GM19193 (cell line): ENCODE results near the gene PHB1.
A peak's percentile ranks its signal among the peaks of the same experiment; 100 is the strongest.

Experiments used
- POLR2A ChIP-seq: IDR thresholded peaks from 4 replicates; pipeline ENCODE4 v1.6.1; 2011; ENCODE audit not compliant: insufficient read depth, insufficient read length; ENCODE audit errors: extremely low read depth

PHB1 gene

GRCh38 chr17:49393491-49394255 lies 21.0 kb downstream of the PHB1 start:
- TF ChIP-seq POLR2A = no peak

DNA sequence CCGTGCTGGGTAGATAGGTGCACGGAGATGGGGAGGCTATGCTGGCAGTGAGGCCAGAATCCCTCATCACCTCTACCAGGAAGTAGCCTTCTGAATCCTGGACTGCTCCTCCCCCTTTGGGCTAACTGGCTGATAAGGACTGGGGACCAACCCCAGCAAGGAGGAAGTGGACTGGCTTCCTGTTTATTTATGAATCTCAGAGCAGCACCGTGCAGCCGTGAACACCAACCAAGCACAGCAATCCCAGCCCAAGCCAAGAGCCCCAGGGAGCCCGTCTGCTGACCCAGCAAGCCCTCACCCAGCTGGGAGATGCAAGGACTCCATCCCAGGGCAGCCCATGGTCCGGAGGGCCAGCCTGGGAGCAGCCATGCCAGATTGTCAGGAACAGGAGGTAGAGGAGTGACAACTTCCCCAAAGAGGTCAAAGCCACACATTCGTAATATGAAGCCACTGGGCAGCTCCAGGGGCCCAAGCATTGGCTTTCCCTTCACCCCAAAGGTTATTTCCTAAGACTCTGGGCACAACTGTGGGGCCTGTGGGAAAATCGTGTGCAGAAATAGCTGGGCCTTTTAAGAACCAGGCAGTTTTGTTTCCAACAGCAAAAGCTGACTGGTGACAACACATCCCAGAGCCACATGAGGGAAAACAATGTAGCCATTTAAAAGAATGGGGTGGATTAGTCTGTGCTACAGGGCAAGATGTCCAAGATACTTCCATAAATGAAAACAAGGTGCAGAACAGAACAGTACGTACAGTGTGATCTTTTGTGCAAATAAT lies 23.9 kb downstream of the PHB1 start:
- TF ChIP-seq POLR2A = peak; percentile 53

DNA sequence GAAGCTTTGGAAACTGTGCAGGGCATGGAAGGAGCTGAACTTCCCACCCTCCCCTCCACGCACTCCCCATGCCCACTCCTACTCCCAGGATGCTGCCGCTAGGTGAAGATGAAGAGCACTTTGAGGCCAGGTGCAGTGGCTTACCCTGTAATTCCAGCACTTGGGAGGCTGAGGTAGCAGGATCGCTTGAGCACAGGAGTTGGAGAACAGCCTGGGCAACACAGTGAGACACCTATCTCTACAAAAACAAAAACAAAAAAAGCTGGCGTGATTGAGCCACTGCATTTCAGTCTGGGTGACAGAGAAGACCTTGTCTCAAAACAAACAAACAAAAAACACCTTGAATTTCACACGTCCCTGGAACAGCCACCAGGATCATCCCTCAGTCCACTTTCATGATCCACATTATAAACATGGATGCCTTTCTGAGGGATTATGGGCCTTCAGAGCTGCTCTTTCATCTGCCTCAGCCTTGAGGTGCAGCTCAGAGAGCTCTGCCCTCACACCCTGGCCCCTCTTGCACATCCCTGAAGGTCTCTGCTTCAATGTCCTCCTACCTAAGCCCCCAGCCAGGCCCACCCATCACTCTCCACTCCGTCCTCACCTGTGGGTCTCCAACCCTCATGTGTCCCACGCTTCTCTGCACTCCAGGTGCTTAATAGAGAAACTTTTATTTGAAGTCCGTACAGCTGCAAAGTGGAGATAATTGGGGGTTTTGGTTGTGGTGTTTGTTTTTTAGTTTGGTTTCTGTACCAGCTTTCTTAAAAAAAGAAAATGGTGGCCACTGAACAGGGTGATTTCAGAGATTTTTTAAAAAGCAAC lies 25.8 kb downstream of the PHB1 start:
- no peak for TF ChIP-seq POLR2A

DNA sequence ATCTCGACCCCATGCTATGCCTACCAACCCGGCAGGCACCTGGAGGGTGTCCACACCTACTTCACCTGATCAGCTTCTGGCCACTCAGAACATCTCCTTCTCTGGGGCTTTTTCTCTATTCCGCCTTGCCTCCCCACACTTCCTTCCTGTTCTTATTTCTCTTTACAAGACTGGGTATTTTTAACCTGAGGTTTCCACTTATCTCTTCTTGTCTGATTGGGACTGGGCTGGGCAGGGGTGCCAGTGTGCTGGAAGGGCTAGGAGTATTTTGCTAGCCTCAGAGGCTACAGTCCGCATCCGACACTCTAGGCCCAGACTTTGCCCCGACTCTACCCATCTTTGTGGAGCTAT lies 26.4 kb downstream of the PHB1 start:
- no peak for TF ChIP-seq POLR2A

DNA sequence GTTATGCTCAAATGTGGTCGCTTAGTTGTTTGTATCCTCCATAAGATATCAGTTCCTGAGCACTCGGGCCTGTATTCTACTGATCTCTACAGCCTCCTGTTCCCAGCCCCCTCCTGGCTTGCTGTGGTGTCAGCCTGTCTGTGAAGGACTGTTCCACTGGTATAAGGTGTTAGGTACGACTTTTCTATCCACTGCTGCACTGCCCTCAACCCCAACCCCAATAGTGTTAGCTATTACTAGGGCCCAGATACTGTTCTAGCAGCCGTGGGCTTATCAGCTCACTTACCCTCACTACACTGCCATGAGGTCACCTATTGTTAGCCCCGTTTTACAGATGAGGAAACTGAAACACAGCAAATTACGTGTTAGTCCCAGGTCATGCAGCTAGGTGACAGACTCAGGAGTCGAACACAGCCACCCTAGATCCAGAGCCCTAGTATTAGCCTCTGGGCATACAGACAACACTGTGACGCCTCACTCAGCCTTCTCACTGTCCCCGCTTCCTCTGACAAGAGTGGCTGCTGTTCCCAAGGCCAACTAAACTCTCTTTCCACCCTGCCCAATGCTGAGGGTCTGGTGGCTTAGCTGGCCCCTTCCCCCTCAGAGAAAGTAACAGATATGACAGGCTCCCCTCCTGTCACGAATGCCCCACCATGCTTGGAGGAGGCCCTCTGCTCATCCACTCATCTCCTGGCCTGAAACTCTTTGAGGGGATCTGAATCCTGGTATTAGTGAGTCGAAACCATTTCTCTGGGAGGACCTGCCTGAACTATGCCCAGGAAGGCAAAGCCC lies 27.0 kb downstream of the PHB1 start:
- peak; percentile 47 for TF ChIP-seq POLR2A

- TF ChIP-seq POLR2A = no peak
These were observed 28.3 kb downstream of the PHB1 start for GRCh38 chr17:49386373-49386772.

GRCh38 chr17:49384951-49385350 lies 29.7 kb downstream of the PHB1 start:
- TF ChIP-seq POLR2A = no peak

DNA sequence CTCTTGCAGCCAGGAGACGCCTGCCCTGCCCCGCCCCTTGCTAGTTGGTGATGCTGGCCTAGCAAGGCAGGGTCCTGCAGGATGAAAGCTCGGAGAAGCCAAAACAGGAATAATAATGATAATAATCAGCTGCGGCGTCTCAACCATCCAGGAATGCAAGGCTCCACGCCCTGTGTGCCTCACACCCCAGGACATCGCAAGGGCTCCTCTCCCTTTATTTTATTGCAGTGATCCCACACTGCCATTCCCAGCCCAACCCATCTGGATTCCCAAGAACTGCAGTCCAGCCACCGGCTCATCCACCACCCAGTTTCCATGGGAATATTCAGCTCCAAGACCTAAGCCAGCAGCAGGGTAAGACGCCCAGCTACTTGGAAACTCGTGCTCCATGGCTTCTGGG lies 31.6 kb downstream of the PHB1 start:
- no peak for TF ChIP-seq POLR2A

GRCh38 chr17:49382556-49382955 lies 32.1 kb downstream of the PHB1 start:
- TF ChIP-seq POLR2A = no peak

GRCh38 chr17:49381793-49382192 lies 32.9 kb downstream of the PHB1 start:
- TF ChIP-seq POLR2A = no peak

GRCh38 chr17:49381033-49381432 lies 33.6 kb downstream of the PHB1 start:
- TF ChIP-seq POLR2A = no peak

GRCh38 chr17:49379926-49380325 lies 34.8 kb downstream of the PHB1 start:
- no peak for TF ChIP-seq POLR2A

GRCh38 chr17:49378311-49378710 lies 36.4 kb downstream of the PHB1 start:
- no peak for TF ChIP-seq POLR2A

DNA sequence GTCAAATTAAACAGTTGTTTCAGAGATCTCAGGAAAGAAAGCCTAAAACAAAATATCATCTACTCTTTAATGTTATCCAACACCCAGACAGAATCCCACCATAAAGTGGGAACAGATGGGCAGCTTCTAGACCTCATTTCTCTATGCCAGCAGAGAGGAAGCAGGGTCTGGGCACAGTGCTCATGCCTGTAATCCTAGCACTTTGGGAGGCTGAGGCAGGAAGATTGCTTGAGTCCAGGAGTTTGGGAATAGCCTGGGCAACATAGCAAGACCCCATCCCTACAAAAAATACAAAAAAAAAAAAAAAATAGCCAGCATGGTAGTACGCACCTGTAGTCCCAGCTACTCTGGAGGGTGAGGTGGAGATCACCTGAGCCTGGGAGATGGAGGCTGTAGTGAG lies 39.1 kb downstream of the PHB1 start:
- TF ChIP-seq POLR2A = no peak

- TF ChIP-seq POLR2A = no peak
These were observed 41.6 kb downstream of the PHB1 start for GRCh38 chr17:49373115-49373514.
